Panc1 (cell line): ENCODE results near the gene BLOC1S2. TPM values are rescaled to one million over a fixed set of nuclear protein-coding genes. Genes with fewer than 3 reads are reported as not detected.

Experiments
- ATAC-seq: fragments of 200-7000 bp; cut with Tn5 transposase; 2 replicates; pipeline ENCODE4 v1.9.1; 2020; ENCODE audit warnings: mild to moderate bottlenecking, moderate library complexity
- BruUV-seq: library from RNA; stranded (reverse); fragments of 400-500 nt; replicated peaks from 2 replicates; lab custom pipeline; 2021; lab: Mats Ljungman, UMichigan
- CTCF ChIA-PET: fragments of 300-600 bp; sonication (Branson Sonifier 250); formaldehyde crosslinking; loops from one replicate; lab custom pipeline; 2022; ENCODE audit warnings: antibody characterized with exemption; lab: Charles Lee
- POLR2A ChIA-PET: fragments of 300-600 bp; sonication (Branson Sonifier 250); formaldehyde crosslinking; loops from one replicate; lab custom pipeline; 2022; ENCODE audit warnings: antibody characterized with exemption; lab: Charles Lee
- DNase-seq: peaks from one replicate; pipeline ENCODE4 v3.0.0-alpha.2; 2010; ENCODE audit warnings: low read depth, low spot score
- H3K27ac ChIP-seq: 2 replicates; pipeline ENCODE4 v1.5.1; 2011; ENCODE audit warnings: mild to moderate bottlenecking, low read length, inconsistent platforms
- H3K27me3 ChIP-seq: fragments of 200-500 bp; sonication (Bioruptor generic); 2 replicates; pipeline ENCODE4 v1.6.0; 2014; ENCODE audit warnings: low read length, inconsistent platforms; ENCODE audit not compliant: control insufficient read depth, insufficient read depth
- H3K36me3 ChIP-seq: fragments of 200-500 bp; sonication (Bioruptor generic); 2 replicates; pipeline ENCODE4 v1.5.1; 2014; ENCODE audit warnings: inconsistent platforms, mild to moderate bottlenecking, low read length, moderate library complexity; ENCODE audit not compliant: control insufficient read depth, insufficient read depth
- H3K4me1 ChIP-seq: 2 replicates; pipeline ENCODE4 v1.5.1; 2011; ENCODE audit warnings: inconsistent platforms, mild to moderate bottlenecking, low read length, moderate library complexity; ENCODE audit not compliant: control insufficient read depth, insufficient read depth
- H3K4me3 ChIP-seq, 2 experiments: 2 replicates each; pipeline ENCODE4 v1.5.1; 2011 to 2012; ENCODE audit warnings: low read depth in 2 of 2, low read length in 2 of 2, mild to moderate bottlenecking in 2 of 2, inconsistent platforms in 1 of 2, moderate library complexity in 1 of 2
- H3K9me3 ChIP-seq: fragments of 200-500 bp; sonication (Bioruptor generic); 2 replicates; pipeline ENCODE4 v1.5.1; 2014; ENCODE audit warnings: low read depth, mild to moderate bottlenecking, inconsistent platforms, low read length, moderate library complexity; ENCODE audit not compliant: control insufficient read depth, insufficient read depth
- POLR2AphosphoS5 ChIP-seq: IDR thresholded peaks from 2 replicates; pipeline ENCODE4 v1.6.1; 2012; ENCODE audit warnings: mild to moderate bottlenecking, low read depth, low read length, moderate library complexity
- REST ChIP-seq, 2 experiments: IDR thresholded peaks; 2 replicates each; pipeline ENCODE4 v1.6.1; 2011 to 2012; ENCODE audit warnings: low read depth in 2 of 2, control low read depth in 1 of 2, low read length in 1 of 2, mild to moderate bottlenecking in 1 of 2, moderate library complexity in 1 of 2; ENCODE audit not compliant: insufficient read depth in 1 of 2
- SIN3A ChIP-seq: IDR thresholded peaks from 2 replicates; pipeline ENCODE4 v1.6.1; 2012; ENCODE audit warnings: low read depth, mild to moderate bottlenecking, low read length, moderate library complexity, borderline replicate concordance; ENCODE audit not compliant: insufficient read depth
- TCF7L2 ChIP-seq: IDR thresholded peaks from 2 replicates; pipeline ENCODE4 v1.6.1; 2011; ENCODE audit warnings: mild to moderate bottlenecking, low read depth, low read length, inconsistent platforms
- in situ Hi-C: cut with HindIII; loops from 2 replicates; pipeline ENCODE4 v1.10.0; 2016; ENCODE audit warnings: low sequenced_read_pairs, low pct_unique_long_range_greater_than_20kb
- intact Hi-C: fragments of 100-400 bp; cut with micrococcal nuclease; formaldehyde crosslinking; loops from one replicate; pipeline ENCODE4 v1.10.0; 2022; ENCODE audit not compliant: unreplicated experiment
- total RNA-seq: library from RNA; stranded (reverse); gene quantifications from one replicate; pipeline ENCODE4 v1.2.1, GENCODE V29; 2021; ENCODE audit not compliant: unreplicated experiment
- TF ChIP-seq, protein P1 (sequence below): fragments of 450-650 bp; IDR thresholded peaks from 2 replicates; pipeline ENCODE4 v1.5.1; 2017; ENCODE audit warnings: mild to moderate bottlenecking

Gene BLOC1S2
- total RNA-seq, 1 experiment from 2014 or later, result 39.3 TPM

- in situ Hi-C loops (no loop called here), intact Hi-C loops (no loop called here)
- H3K4me3 ChIP-seq, result no peak overlapping the region
- H3K9me3 ChIP-seq, result no peaks in the 10 kb centered on the region
- no peaks in the 10 kb centered on the region for H3K27me3 ChIP-seq
- H3K4me1 ChIP-seq, result peaks cover 8% of the 10 kb centered on the region
- BruUV-seq, result no TSS peak
- no peak for DNase-seq
- ChIA-PET CTCF (interaction anchor here (0.6 kb wide), 1 partner anchor 364 kb away, joined by 4 read pairs; no protein-coding TSS in a partner anchor), POLR2A (interaction anchor here (0.6 to 1.1 kb wide), 2 partner anchors 63 to 369 kb away, joined by 3 to 4 read pairs; partner anchors contain the start of gene BLOC1S2)
- no peak overlapping the region for H3K27ac ChIP-seq
- peaks cover 39% of the 10 kb centered on the region for H3K36me3 ChIP-seq
- no peak for TF ChIP-seq SIN3A
- TF ChIP-seq POLR2AphosphoS5, result no peak
- TF ChIP-seq REST (IDR thresholded peaks at IDR 0.05; ENCODE audit: insufficient read depth in 1 of 2, low read depth in 2 of 2, low read length in 1 of 2), result no peak
- no peak for TF ChIP-seq TCF7L2
- TF ChIP-seq, protein P1, sequence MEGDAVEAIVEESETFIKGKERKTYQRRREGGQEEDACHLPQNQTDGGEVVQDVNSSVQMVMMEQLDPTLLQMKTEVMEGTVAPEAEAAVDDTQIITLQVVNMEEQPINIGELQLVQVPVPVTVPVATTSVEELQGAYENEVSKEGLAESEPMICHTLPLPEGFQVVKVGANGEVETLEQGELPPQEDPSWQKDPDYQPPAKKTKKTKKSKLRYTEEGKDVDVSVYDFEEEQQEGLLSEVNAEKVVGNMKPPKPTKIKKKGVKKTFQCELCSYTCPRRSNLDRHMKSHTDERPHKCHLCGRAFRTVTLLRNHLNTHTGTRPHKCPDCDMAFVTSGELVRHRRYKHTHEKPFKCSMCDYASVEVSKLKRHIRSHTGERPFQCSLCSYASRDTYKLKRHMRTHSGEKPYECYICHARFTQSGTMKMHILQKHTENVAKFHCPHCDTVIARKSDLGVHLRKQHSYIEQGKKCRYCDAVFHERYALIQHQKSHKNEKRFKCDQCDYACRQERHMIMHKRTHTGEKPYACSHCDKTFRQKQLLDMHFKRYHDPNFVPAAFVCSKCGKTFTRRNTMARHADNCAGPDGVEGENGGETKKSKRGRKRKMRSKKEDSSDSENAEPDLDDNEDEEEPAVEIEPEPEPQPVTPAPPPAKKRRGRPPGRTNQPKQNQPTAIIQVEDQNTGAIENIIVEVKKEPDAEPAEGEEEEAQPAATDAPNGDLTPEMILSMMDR, result no peak
- no peak for ATAC-seq
Observed at GRCh38 chr10:100223879-100224278, 62.6 kb downstream of the BLOC1S2 start.

Other genes starting within 250 kb of the BLOC1S2 start
- gene CPN1, start 204.8 kb downstream of the BLOC1S2 start, total RNA-seq, result not detected
- gene ERLIN1, start 100.7 kb downstream of the BLOC1S2 start, total RNA-seq, result 79.8 TPM
- 36.3 TPM for gene CHUK, start 57.1 kb downstream of the BLOC1S2 start, total RNA-seq
- 33.4 TPM for gene CWF19L1, start 19.0 kb downstream of the BLOC1S2 start, total RNA-seq
- gene PKD2L1, start 43.5 kb upstream of the BLOC1S2 start, total RNA-seq, result not detected
- 1,345 TPM for gene SCD, start 60.6 kb upstream of the BLOC1S2 start, total RNA-seq
- not detected for gene WNT8B, start 176.3 kb upstream of the BLOC1S2 start, total RNA-seq
- gene SEC31B, start 233.2 kb upstream of the BLOC1S2 start, total RNA-seq, result 17.8 TPM
- 242 TPM for gene NDUFB8, start 243.2 kb upstream of the BLOC1S2 start, total RNA-seq
- 83.1 TPM for gene HIF1AN, start 249.3 kb upstream of the BLOC1S2 start, total RNA-seq